HG02623 (cell line): Measurements from ENCODE around the gene DNM3.

Source experiments
- ATAC-seq: cut with Tn5 transposase; IDR thresholded peaks from one replicate; pipeline ENCODE4 v1.9.1; 2021; ENCODE audit warnings: moderate library complexity; ENCODE audit not compliant: unreplicated experiment

Gene DNM3

DNA sequence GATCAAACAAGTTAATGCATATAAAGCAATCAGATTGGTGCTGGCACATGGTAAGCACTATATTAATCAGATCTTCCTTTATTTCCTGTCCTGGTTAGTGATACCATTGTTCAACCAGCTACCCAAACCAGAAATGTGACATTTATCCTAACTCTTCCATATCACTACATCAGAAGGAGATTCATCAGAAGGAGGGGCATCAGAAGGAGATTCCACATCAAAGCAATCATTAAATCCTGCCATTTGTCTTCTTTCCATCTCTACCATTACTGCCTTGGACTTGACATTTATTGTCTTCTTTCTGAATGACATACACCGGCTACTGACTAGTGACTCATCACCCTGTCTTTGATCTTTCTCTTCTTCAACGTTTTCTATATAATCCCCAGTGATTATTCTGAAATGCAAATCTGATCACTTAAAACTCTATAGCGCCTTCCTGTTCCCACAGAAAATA lies 75.0 kb downstream of the DNM3 start:
- no peak for ATAC-seq

DNA sequence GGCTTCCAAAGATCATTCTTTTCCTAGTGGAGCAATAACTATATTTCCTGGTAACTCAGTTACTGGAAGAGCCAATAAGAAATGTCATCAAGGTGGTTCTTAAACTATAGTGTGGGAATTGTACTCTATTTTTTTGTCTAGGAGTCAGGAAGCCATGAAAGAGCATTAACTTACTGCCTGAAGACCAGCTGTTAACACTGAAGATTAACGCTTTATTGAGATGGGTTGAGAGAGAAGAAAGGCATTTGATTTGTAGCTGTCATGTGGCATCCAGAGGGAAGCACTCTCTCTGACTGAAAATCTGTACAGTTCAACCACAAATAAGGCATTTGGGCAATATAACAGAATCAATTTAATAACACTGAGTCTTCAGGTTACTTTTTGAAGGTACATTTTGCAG lies 76.0 kb downstream of the DNM3 start:
- ATAC-seq: no peak

DNA sequence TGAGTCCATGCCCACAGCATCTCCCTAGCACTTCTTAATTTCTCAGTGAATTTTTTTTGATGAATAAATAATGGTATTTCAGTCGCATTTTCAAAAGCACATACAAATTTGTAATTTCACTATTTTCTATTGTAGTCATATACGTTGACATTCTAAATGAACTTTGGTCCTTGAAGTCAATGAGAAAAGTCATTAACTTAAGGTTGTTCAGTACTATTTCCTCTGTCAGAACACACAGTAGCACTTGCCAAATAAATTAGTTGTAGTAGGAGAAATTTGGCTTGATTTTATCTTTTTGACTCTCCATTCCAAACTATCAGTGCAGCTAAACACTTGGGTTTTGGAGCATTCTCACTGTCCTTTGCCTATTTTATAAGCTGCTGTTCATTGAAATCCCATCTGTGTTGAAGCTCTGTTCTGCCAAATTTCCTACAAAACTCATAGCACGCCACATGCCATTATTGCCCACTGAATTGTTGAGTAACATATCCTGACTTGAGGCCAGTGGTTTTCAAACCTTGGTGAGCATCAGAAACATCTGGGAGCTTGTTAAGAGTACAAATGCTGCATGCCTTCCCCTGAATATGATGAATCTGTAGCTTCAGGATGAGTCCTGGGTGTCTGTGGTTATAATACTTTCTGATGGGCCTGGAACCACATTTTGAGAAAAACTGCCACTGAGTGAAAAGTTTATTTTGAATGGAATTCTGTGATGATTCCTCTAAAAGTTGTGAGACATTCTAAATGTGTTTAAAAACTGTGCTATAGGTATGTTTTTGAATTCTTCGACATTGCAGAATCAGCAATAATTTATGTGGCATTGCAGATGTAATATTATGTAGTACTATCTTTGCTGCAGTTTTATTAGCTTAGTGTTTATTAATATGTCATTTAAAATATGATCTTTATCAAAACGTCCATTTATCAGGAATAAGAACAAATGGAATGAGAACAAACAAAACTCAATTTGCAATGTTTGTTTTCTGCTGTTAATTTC lies 78.9 kb downstream of the DNM3 start:
- no peak for ATAC-seq

DNA sequence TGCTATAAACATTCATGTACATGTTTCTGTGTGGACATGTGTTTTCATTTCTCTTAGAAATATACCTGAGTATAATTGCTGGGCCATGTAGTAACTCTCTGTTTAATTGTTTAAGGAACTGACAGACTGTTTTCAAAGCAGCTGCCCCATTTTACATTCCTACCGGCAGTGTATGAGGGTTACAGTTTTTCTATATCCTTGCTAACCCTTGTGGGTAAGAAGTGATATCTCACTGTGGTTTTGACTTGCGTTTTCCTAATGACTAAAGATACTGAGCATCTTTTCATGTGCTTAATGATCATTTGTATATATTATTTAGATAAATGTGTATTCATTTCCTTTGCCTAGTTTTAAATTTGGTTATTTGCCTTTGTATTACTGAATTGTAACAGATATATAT lies 81.7 kb downstream of the DNM3 start:
- ATAC-seq: no peak

DNA sequence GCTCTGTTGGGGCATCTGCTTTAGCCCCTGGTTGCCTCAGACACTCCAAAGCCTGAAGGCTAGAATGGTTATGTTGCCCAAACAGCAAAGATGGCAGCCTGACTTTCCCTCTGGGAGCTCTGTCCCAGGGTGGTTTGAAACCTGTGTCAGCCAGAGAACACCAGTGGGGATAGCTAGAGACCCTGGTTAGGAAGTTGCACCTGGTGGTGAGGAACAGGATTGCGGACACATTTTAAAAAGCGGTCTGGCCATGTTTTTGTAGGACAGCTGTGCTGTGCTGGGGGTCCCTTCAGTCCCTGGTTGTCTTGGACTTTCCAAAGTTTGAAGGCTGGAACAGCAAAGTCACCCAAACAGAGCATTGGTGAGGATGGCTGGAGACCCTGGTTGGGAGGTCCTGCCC lies 87.8 kb downstream of the DNM3 start:
- ATAC-seq: no peak

DNA sequence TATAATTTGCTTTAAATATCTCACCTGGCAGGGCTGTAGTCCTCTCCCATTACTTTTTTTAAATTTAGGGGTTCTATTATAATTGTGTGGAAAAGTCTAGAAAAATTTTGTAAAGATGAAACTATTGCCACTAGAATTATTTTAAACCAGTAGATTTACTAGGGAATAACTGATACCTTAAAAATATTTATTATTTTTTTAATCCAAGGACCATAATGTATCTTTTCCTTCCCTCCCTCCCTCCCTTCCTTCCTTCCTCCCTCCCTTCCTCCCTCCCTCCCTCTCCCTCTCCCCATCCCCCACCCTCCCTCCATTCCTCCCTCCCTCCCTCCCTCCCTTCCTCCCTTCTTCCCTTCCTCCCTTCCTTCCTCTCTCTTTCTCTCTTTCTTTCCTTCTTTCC lies 90.5 kb downstream of the DNM3 start:
- ATAC-seq: no peak

DNA sequence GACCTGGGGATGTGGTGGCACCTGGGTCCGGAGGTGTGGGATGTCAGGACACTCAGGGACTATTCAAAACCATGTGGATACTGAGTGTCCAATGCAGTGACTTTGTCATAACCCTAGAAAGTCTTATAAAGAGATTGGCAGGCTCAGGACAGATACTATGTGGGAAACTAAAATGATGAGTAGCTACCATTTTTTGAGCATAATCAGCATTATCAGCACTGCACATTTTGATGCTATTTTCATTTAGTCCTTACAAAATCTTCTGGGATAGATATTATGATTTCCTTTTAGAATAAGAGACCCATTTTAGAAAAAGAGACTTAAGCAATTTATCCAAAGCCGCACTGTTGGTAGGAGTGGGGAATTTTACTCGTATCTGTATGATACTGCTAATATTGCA lies 93.4 kb downstream of the DNM3 start:
- ATAC-seq: no peak

DNA sequence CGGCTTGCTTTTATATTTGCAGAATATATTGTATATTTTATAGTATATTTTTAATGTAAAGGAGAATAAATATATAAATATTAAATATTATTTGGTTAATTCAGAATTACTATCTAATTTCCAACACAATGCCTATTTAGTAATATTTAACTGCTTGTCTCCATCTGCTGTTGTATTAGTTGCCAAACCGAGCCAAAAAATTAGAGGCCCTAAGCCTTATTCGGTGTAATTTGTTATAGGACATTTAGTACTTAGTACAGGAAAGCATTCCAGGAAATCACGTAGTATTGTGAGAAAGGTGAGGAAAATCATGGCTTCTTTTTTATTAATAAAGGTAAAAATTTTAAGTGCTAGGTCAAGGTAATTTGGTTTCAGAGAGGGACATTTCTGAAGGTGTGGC lies 93.8 kb downstream of the DNM3 start:
- ATAC-seq: no peak

DNA sequence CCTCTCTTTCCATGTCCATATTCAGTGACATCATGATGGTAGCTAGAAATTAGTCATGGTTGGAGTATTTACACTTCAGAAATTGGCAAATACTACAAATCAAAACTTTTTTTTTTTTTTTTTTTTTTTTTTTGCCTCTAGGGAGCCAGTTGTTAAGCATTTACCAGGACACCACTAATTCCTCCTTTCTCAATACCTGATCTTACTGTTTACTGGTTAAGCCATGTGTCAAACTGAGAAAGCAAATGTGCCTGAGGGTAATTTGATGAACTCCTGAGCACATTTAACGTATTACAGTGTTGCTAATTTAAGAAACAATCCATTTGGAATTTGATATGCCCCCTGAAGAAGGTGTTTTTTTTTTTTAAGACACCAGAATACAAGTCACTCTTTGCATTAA lies 94.4 kb downstream of the DNM3 start:
- ATAC-seq: no peak

DNA sequence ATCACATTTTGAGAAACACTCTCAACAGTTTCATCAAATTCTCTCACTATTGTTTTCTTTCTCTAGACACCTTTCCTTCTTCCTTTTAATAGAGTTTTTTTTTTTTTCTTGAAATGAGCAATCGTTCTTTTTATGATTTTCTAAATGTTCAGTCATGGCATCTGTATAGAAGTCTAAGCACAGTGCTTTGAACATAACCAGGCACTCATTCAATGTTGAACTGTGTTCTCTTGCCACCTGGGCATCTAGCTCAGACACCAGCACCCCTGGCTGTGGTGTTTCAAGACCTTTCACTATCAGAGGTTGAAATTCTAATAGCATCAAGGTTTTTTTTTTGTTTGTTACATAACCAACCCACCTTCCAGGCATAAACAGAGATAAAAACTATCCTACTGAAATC lies 96.6 kb downstream of the DNM3 start:
- ATAC-seq: no peak

DNA sequence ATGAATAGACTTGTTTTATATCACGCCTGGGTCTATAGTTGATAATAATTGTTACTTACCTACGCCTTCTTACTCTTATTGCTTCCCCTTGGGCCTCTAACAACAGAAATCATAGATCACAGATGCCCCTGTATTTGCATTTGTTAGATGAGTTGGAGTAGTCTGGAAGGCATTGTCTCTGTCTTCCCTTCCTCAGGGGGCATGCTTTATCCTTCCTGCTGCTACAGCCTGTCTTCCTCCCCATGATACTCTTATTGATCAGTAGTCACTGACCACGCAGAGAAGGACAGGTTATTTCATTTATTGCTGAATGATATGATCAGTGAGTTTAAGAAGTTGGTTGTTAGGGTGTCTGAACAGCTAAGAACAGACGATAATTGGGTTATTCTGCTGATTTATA lies 98.4 kb downstream of the DNM3 start:
- no peak for ATAC-seq

DNA sequence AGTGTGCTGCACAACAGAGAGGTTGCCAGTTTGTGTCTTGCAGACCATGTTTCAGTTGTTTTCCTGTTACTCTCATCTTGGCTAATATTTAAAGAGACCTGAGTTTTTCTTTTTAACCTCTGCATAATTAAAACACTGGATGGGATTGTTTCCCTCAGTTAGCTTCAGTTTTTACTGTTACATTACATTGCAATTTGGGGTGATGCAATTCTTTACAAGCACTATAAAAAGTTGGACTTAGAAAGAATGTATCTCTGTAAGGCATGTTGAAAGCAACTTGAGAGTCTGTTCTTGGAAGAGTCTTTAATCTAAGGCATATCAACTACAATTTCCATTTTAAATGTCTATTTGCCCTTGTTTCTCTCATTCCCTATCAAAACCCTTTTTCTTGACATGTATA lies 99.1 kb downstream of the DNM3 start:
- no peak for ATAC-seq

DNA sequence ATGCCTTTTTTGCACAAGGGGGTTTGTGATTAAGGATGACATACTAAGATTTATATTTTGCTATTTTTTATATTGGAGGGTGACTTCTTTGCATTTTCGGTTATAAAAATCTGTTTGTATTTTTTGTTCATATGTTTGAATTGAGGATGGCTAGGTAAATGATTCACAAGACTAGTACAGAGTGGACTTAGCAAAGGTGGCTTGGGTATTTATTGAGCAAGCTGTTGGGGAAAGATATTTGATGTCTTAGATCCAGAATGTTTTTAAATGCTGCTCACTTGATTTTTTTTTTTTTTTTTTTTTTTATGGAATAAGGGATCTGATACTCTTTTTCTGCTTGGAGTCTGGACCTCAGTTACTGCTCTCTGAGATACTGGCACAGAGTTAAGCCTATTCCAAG lies 100.6 kb downstream of the DNM3 start:
- no peak for ATAC-seq

DNA sequence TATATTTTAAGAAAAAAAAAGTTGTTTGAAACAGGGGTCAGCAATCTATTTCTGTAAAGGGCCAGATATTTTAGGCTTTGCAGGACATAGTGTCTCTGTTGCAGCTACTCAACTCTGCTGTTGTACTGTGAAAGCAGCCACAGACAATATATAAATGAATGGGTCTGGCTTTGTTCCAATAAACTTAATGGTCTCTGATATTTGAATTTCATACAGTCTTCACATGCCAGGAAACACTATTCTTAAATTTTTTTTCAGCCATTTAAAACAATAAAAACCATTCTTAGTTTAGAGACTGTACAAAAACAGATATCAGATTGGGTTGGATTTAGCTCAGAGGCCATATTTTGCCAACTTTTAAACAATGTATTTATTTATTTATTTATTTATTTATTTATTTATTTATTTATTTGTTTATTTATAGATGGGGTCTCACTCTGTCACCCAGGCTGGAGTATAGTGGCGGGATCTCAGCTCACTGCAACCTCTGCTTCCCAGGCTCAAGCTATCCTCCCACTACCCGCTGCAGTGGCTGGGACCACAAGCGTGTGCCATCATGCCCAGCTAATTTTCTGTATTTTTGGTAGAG lies 102.8 kb downstream of the DNM3 start:
- ATAC-seq: no peak

DNA sequence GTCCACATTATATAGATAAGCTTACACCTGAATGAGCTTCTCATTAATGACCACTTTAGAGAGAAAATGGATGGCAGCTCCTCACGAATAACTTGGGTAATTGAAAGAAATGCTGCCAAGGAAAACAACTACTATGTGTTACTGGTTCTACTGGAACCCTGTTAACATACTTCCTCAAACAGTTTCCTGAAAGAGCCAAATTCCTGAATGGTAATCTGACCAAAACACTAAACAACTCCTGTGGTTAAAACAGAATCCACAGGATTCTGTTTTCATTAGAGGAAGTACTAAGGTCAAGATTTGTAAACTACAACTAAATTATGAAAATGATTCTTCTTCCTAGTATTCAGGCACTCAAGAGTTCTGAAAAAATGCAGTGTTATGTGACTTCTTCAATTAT lies 107.2 kb downstream of the DNM3 start:
- ATAC-seq: no peak

DNA sequence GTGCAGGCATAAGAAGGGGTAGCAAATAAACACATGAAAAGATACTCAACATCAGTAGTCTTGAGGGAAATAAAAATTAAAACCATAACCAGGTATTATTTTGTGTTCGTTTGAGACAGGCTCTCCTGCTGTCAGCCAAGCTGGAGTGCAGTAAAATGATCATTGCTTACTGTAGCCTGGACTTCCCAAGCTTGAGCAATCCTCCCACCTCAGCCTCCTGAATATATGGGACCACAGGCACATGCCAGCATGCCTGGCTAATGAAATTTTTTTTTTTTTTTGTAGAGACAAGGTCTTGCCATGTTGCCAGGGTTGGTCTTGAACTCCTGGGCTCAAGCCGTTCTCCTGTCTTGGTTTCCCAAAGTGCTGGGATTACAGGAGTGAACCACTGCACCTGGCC lies 108.0 kb downstream of the DNM3 start:
- ATAC-seq: no peak

DNA sequence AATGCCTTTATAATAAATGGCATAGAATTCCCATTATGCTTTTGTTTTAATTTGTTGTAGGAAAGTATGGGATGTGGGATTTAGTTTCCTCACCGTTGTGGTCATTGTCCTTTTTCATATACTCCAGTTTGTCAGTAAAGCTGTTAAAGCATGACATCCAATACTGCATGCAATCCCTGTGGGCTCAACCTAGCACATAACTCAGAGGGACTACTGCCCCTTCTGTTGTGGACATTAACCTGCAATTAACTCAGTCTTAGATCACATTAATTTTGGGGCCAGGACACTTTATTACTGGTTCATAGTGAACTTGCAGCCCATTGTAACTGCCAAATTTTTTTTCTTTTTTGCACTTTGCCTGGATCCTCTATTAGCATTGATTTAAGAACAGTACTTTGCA lies 112.5 kb downstream of the DNM3 start:
- ATAC-seq: no peak

DNA sequence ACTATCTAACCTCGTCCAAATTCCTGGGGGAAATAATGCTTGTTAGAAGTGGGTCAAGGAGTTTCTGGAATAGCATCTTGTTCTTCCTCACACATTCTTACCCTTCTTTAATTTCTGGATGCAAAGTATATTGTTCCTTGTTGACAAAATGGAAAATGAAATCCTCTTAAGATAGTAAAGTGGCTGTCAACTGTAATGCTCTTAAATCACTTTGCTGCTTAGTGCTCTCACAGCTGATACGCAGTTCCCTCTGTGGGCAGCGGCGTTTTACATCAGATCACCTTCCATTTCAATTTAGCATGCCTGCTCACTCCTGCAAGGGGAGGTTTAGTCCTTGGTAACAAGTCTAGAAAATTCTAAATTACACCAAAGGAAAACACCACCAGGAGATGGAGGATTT lies 113.1 kb downstream of the DNM3 start:
- ATAC-seq: no peak

DNA sequence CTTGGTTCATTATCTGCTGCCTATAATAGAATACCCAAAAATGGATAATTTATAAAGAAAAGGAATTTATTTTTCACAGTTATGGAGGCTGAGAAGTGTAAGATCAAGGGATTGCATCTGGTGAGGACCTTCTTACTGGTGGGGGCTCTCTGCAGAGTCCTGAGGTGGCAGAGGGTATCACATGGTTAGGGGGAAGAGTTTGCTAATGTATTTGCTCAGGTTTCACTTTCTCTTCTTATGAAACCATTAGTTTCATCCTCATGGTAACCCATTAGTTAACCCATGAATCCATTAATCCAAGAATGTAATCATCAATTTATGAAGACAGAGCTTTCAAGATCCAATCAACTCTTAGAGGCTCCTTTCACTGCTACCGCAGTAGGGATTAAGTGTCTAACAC lies 120.6 kb downstream of the DNM3 start:
- peak; percentile 61 for ATAC-seq

DNA sequence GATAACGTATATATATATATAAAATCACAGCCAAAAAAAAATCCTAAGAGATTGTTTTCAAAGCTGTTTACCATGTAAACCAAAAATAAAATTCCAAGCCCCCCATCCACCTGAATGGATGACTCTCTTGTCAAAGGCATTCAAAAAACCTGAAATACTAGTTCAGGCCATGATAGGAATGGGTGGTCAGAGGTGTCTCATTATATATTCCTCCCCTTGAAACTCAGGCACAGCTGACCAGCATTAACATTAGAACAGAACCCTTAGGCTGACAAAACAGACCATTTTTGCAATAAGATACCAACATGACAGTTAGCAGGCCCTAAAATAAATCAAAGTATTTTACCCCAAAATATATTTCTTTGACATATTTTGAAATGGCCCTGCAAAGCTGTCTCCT lies 122.5 kb downstream of the DNM3 start:
- no peak for ATAC-seq

DNA sequence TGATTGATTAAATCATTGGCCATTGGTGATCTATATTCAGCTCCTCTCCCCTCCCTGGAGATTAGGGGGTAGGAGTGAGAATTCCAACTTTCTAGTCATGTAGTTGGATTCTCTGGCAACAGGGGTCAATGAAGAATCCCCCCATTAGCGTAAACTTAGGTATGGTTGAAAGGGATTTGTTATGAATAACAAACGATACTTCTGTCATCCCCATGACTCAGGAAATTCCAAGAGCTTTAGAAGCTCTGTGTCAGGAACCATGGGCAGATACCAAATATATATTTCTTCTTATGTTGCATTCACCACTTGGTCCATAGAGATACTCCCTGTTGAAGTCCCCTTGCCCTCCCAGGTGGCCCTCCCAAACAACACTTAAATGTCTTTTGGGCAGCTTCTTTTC lies 124.5 kb downstream of the DNM3 start:
- no peak for ATAC-seq

DNA sequence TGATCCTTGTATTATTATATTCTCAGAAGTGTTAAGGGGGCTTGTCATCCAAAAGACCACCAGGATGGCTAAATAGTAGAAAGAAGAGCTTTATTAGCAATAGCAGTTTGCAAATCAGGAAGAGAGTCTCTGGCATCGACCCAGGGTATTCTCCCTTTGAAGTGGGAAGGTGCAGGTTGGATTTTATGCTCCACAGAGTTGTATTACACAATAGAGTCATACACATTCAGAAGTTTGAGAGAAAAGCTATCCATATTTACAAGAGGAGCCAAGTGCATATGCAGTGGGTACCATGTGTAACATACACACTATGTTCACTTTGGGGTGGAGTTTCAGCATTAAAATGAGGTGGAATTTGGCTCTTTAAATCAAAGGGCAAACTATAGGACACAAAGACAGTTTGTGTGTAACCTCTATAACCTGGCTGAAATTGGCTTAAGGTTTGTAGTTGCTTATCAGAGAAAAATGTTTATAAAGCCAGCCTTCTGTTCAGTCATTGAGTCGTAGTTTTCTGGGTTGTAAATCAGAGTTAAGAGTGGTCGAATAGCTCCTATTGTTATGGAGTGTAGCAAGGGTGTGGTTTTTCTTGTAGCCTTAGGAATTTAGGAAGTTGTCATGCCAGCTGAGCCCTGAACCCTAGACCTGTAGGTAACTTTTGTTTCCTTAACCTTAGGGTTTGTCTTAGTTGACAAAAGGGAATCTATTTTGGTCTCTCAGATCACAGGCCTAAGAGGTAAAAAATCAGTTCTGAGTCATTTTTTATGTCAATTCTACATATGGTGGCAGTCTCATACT lies 125.3 kb downstream of the DNM3 start:
- ATAC-seq: no peak
